Measurements from ENCODE around the gene KAT14.

- TF ChIP-seq POLR2A (IDR thresholded peaks at IDR 0.05) (no peak), CTCF (IDR thresholded peaks at IDR 0.05) (no peak)
These were observed 27.9 kb downstream of the KAT14 start for GRCh38 chr20:18165553-18165952.

Data from adrenal gland (tissue), 5 donors.